ENCODE results near the gene MX2. TPM values are rescaled to one million over a fixed set of nuclear protein-coding genes. Genes with fewer than 3 reads are reported as not detected.

MX2 gene
- total RNA-seq, 2 donors from 2014 or later = 1.6 to 11.4 TPM

- 90 to 94% methylated on average over 4 to 7 of the region's 7 CpGs for WGBS, 2 experiments (ENCODE audit: insufficient coverage in 1 of 2, insufficient read length in 1 of 2)
- Histone ChIP-seq H3K4me3 (ENCODE audit: low read length) (no peak overlapping the region), H3K27me3 (ENCODE audit: control insufficient read depth, insufficient read depth, low read length, poor library complexity, severe bottlenecking) (no peaks in the 10 kb centered on the region), H3K9me3 (ENCODE audit: control insufficient read depth, low read length) (no peaks in the 10 kb centered on the region), H3K27ac (ENCODE audit: low read depth, low read length) (no peak overlapping the region), H3K9ac (ENCODE audit: extremely low read depth, low read length, poor library complexity, severe bottlenecking) (no peak overlapping the region), H3K36me3 (ENCODE audit: control insufficient read depth, insufficient read depth, low read length) (no peaks in the 10 kb centered on the region), H3K4me1 (ENCODE audit: control insufficient read depth, insufficient read depth, low read length) (no peaks in the 10 kb centered on the region)
- no peaks in the 10 kb centered on the region for H3K9me3 Mint-ChIP-seq
- no peak overlapping the region for H3K27ac Mint-ChIP-seq
- no peaks in the 10 kb centered on the region for H3K27me3 Mint-ChIP-seq (ENCODE audit: insufficient read depth)
- TF ChIP-seq CTCF (conservative IDR thresholded peaks at IDR 0.05) = no peak
- DNase-seq = no peak
- H3K4me3 Mint-ChIP-seq = no peak overlapping the region
- no peaks in the 10 kb centered on the region for H3K36me3 Mint-ChIP-seq (ENCODE audit: low read depth)
- no peaks in the 10 kb centered on the region for H3K4me1 Mint-ChIP-seq
These were observed 83.6 kb downstream of the MX2 start for GRCh38 chr21:41445465-41445862.

- Histone ChIP-seq H3K27me3 (ENCODE audit: control insufficient read depth, insufficient read depth, low read length, poor library complexity, severe bottlenecking) (no peaks in the 10 kb centered on the region), H3K4me1 (ENCODE audit: control insufficient read depth, insufficient read depth, low read length) (no peaks in the 10 kb centered on the region), H3K4me3 (ENCODE audit: low read length) (no peak overlapping the region), H3K9ac (ENCODE audit: extremely low read depth, low read length, poor library complexity, severe bottlenecking) (no peak overlapping the region), H3K36me3 (ENCODE audit: control insufficient read depth, insufficient read depth, low read length) (no peaks in the 10 kb centered on the region), H3K27ac (ENCODE audit: low read depth, low read length) (no peak overlapping the region), H3K9me3 (ENCODE audit: control insufficient read depth, low read length) (no peaks in the 10 kb centered on the region)
- Mint-ChIP-seq H3K4me1 (no peaks in the 10 kb centered on the region), H3K27me3 (ENCODE audit: insufficient read depth) (no peaks in the 10 kb centered on the region), H3K27ac (no peak overlapping the region), H3K4me3 (no peak overlapping the region), H3K36me3 (ENCODE audit: low read depth) (no peaks in the 10 kb centered on the region), H3K9me3 (no peaks in the 10 kb centered on the region)
- WGBS, 2 experiments (ENCODE audit: insufficient coverage in 1 of 2, insufficient read length in 1 of 2) = 90 to 97% methylated on average over 4 of the region's 4 CpGs
- no peak for TF ChIP-seq CTCF (conservative IDR thresholded peaks at IDR 0.05)
- no peak for DNase-seq
These were observed 84.8 kb downstream of the MX2 start for GRCh38 chr21:41446586-41446985.

- Histone ChIP-seq H3K27me3 (ENCODE audit: control insufficient read depth, insufficient read depth, low read length, poor library complexity, severe bottlenecking) (no peaks in the 10 kb centered on the region), H3K9ac (ENCODE audit: extremely low read depth, low read length, poor library complexity, severe bottlenecking) (no peak overlapping the region), H3K36me3 (ENCODE audit: control insufficient read depth, insufficient read depth, low read length) (no peaks in the 10 kb centered on the region), H3K4me3 (ENCODE audit: low read length) (no peak overlapping the region), H3K27ac (ENCODE audit: low read depth, low read length) (no peak overlapping the region), H3K9me3 (ENCODE audit: control insufficient read depth, low read length) (no peaks in the 10 kb centered on the region), H3K4me1 (ENCODE audit: control insufficient read depth, insufficient read depth, low read length) (no peaks in the 10 kb centered on the region)
- Mint-ChIP-seq H3K27ac (no peak overlapping the region), H3K4me1 (no peaks in the 10 kb centered on the region), H3K36me3 (ENCODE audit: low read depth) (no peaks in the 10 kb centered on the region), H3K4me3 (no peak overlapping the region), H3K9me3 (no peaks in the 10 kb centered on the region), H3K27me3 (ENCODE audit: insufficient read depth) (no peaks in the 10 kb centered on the region)
- 90 to 100% methylated on average over 1 to 3 of the region's 3 CpGs for WGBS, 2 experiments (ENCODE audit: insufficient coverage in 1 of 2, insufficient read length in 1 of 2)
- DNase-seq = no peak
- TF ChIP-seq CTCF (conservative IDR thresholded peaks at IDR 0.05) = no peak
These were observed 85.5 kb downstream of the MX2 start for GRCh38 chr21:41447356-41447755.
